WI38 (cell line): ENCODE measurements around the gene TMSB15C.
"Not testable (repeated sequence)": the region's sequence is repeated elsewhere in the genome, so short reads cannot be mapped to it uniquely, and the experiment has no call there.

Experiments used
- H3K4me3 ChIP-seq: 2 replicates; pipeline ENCODE4 v1.5.1; 2011; ENCODE audit warnings: low read depth, mild to moderate bottlenecking, control low read depth, low read length
- CTCF ChIP-seq: IDR thresholded peaks from 2 replicates; pipeline ENCODE4 v1.5.1; 2012; ENCODE audit warnings: low read depth, mild to moderate bottlenecking, control low read depth, low read length

Gene TMSB15C

GRCh38 chrX:104084534-104085277 is 8.7 kb upstream of the TMSB15C start:
- H3K4me3 ChIP-seq: no peak overlapping the region
- TF ChIP-seq CTCF: no peak

- H3K4me3 ChIP-seq: no peak overlapping the region
Measured at GRCh38 chrX:104084063-104084462, 8.0 kb upstream of the TMSB15C start.

GRCh38 chrX:104077854-104078253 is 1.8 kb upstream of the TMSB15C start:
- H3K4me3 ChIP-seq: not testable (repeated sequence)

More at GRCh38 chrX:104084063-104084462, 8.0 kb upstream of the TMSB15C start:
- no peak for TF ChIP-seq CTCF

GRCh38 chrX:104062636-104063035 is 13.4 kb downstream of the TMSB15C start:
- not testable (repeated sequence) for H3K4me3 ChIP-seq

- H3K4me3 ChIP-seq: not testable (repeated sequence)
Measured at GRCh38 chrX:104054956-104055355, 21.1 kb downstream of the TMSB15C start.

- TF ChIP-seq CTCF: no peak
- H3K4me3 ChIP-seq: no peak overlapping the region
Measured at GRCh38 chrX:104047171-104047570, 28.9 kb downstream of the TMSB15C start.

GRCh38 chrX:104045642-104046041 is 30.4 kb downstream of the TMSB15C start:
- no peak overlapping the region for H3K4me3 ChIP-seq
- no peak for TF ChIP-seq CTCF

- TF ChIP-seq CTCF: no peak
- H3K4me3 ChIP-seq: no peak overlapping the region
Measured at GRCh38 chrX:104041003-104041402, 35.0 kb downstream of the TMSB15C start.
